ENCODE data around the gene PKHD1.

DNA sequence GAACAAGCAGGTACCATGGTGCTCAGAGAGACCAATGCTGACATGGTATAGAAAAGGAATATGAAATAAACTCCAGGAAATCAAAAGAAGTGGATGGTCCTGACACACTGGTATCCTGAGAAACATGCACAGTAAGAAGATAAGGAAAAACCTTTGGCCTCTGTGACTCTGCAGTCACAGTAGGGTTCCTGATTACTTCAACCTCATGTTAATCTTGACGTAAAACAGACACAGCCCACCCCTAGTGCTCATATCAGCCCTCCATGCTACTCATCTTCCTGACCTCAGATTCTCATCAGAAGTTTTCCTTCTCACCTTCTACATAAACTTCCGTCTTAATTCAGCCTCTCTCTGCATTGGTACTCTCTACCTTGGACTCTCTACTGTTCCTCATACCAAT, 240.9 kb downstream of the PKHD1 start:
- TF ChIP-seq, protein P1, sequence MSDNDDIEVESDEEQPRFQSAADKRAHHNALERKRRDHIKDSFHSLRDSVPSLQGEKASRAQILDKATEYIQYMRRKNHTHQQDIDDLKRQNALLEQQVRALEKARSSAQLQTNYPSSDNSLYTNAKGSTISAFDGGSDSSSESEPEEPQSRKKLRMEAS (IDR thresholded peaks at IDR 0.05), result no peak
- TF ChIP-seq, protein P2, sequence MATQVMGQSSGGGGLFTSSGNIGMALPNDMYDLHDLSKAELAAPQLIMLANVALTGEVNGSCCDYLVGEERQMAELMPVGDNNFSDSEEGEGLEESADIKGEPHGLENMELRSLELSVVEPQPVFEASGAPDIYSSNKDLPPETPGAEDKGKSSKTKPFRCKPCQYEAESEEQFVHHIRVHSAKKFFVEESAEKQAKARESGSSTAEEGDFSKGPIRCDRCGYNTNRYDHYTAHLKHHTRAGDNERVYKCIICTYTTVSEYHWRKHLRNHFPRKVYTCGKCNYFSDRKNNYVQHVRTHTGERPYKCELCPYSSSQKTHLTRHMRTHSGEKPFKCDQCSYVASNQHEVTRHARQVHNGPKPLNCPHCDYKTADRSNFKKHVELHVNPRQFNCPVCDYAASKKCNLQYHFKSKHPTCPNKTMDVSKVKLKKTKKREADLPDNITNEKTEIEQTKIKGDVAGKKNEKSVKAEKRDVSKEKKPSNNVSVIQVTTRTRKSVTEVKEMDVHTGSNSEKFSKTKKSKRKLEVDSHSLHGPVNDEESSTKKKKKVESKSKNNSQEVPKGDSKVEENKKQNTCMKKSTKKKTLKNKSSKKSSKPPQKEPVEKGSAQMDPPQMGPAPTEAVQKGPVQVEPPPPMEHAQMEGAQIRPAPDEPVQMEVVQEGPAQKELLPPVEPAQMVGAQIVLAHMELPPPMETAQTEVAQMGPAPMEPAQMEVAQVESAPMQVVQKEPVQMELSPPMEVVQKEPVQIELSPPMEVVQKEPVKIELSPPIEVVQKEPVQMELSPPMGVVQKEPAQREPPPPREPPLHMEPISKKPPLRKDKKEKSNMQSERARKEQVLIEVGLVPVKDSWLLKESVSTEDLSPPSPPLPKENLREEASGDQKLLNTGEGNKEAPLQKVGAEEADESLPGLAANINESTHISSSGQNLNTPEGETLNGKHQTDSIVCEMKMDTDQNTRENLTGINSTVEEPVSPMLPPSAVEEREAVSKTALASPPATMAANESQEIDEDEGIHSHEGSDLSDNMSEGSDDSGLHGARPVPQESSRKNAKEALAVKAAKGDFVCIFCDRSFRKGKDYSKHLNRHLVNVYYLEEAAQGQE (IDR thresholded peaks at IDR 0.05; ENCODE audit: low read depth), result no peak
- no peak for TF ChIP-seq EGR1 (IDR thresholded peaks at IDR 0.05)
- TF ChIP-seq TEAD4 (IDR thresholded peaks at IDR 0.05), result no peak
- no peak for TF ChIP-seq FOXM1 (IDR thresholded peaks at IDR 0.05; ENCODE audit: borderline replicate concordance, low read depth)
- no peak for TF ChIP-seq RAD21 (IDR thresholded peaks at IDR 0.05; ENCODE audit: low read depth)
- no peak for TF ChIP-seq EP300 (IDR thresholded peaks at IDR 0.05; ENCODE audit: borderline replicate concordance)
- no peak for TF ChIP-seq YY1 (IDR thresholded peaks at IDR 0.05; ENCODE audit: low read depth)

All from Ishikawa (cell line).